ENCODE data around the gene MMP17. TPM values are rescaled to one million over a fixed set of nuclear protein-coding genes. Genes with fewer than 3 reads are reported as not detected.
"Not testable (repeated sequence)": the region's sequence is repeated elsewhere in the genome, so short reads cannot be mapped to it uniquely, and the experiment has no call there.

Gene MMP17
- total RNA-seq, 2 donors from 2014 or later, result 2.5 TPM; not detected in 1

DNA sequence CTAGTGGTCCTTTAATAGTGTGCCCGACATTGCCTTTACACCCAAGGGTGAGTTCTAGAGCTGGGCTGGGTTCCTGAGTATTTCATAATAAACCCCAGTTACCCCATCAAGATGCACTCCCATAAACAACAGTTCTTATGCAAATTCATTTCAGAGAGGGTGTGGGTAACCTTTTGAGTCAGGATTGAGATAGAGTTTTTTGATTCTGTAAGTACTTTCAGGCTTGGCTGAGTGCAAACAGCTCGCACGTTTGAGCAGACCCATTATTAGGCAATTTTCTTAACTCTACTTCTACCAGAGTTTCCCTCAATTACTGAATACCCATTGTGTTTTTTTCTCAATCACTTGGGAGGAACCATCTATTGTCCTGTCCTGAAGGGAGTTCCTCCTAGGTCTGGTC lies 50.2 kb downstream of the MMP17 start:
- H3K27me3 Mint-ChIP-seq, result peaks cover 32% of the 10 kb centered on the region
- H3K4me3 Mint-ChIP-seq; H3K36me3 Mint-ChIP-seq (ENCODE audit: low read depth); DNase-seq; ATAC-seq; H3K27ac Mint-ChIP-seq; H3K4me1 Mint-ChIP-seq; H3K9me3 ChIP-seq (ENCODE audit: control insufficient read depth, low read length, poor library complexity, severe bottlenecking): not testable (repeated sequence)

DNA sequence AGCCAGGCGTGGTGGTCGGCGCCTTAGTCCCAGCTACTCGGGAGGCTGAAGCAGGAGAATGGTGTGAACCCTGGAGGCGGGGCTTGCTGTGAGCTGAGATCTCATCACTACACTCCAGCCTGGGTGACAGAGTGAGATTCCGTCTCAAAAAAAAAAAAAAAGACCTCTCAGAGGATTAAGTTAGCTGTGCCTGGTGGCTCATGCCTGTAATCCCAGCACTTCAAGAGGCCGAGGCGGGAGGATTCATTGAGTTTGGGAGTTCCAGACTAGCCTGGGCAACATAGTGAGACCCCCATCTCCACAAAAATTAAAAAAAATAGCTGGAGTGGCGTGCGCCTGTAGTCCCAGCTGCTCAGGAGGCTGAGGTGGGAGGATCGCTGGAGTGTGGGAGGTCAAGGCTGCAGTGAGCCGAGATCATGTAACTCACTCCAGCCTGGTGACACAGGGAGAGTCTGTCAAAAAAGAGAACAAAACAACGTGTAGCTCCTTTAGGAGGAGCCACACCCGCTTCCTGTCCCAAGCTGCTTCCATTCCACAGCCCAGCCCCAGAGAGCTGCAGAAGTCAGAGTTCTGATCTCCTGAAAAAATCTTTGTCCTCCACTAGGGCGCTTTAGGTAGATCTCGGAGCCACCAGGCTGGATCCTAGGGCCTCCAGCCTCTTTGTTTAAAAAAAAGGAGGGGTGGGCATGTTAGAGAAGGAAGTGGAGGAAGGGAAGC lies 54.8 kb downstream of the MMP17 start:
- peaks cover 27% of the 10 kb centered on the region for H3K27me3 Mint-ChIP-seq
- no peaks in the 10 kb centered on the region for H3K4me1 Mint-ChIP-seq
- no peak overlapping the region for H3K27ac Mint-ChIP-seq
- DNase-seq, result no peak
- H3K9me3 ChIP-seq (ENCODE audit: control insufficient read depth, low read length, poor library complexity, severe bottlenecking), result no peaks in the 10 kb centered on the region
- H3K4me3 Mint-ChIP-seq, result no peak overlapping the region
- H3K36me3 Mint-ChIP-seq (ENCODE audit: low read depth), result no peaks in the 10 kb centered on the region
- ATAC-seq, result no peak

DNA sequence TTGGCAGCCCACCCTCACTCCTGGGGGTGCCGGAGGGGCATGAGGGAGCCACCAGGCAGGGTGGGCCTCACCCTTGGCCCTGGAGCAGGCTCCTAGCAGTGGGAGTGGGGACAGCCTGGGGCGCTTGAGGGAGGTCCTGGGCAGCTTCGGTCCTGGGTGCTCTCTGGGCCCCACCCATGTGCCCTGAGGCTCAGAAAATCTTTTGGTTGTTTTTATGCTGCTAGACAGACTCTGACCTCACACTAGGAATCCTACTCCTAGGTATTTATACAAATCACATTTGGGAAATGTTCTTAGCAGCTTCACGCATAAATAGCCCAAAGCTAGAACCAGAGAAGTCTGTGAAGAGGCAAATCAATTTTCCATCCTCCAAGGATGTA lies 55.3 kb downstream of the MMP17 start:
- H3K4me1 Mint-ChIP-seq, result no peaks in the 10 kb centered on the region
- no peaks in the 10 kb centered on the region for H3K36me3 Mint-ChIP-seq (ENCODE audit: low read depth)
- DNase-seq (no peak), ATAC-seq (no peak)
- H3K27ac Mint-ChIP-seq, result no peak overlapping the region
- H3K27me3 Mint-ChIP-seq, result peaks cover 26% of the 10 kb centered on the region
- H3K9me3 ChIP-seq (ENCODE audit: control insufficient read depth, low read length, poor library complexity, severe bottlenecking), result no peaks in the 10 kb centered on the region
- no peak overlapping the region for H3K4me3 Mint-ChIP-seq

DNA sequence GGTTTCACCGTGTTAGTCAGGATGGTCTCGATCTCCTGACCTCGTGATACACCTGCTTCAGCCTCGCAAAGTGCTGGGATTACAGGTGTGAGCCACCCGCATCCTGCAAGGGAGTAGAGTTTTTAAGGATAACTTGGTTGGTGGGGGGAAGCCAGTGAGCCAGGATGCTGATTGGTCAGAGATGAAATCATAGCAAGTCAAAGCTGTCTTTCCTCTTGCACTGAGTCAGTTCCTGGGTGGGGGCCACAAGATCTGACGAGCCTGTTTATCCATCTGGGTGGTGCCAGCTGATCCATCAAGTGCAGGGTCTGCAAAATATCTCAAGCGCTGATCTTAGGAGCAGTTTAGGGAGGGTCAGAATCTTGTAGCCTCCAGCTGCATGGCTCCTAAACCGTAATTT lies 56.9 kb downstream of the MMP17 start:
- not testable (repeated sequence) for H3K27ac Mint-ChIP-seq; H3K36me3 Mint-ChIP-seq (ENCODE audit: low read depth); ATAC-seq; DNase-seq; H3K4me1 Mint-ChIP-seq; H3K4me3 Mint-ChIP-seq; H3K9me3 ChIP-seq (ENCODE audit: control insufficient read depth, low read length, poor library complexity, severe bottlenecking)
- H3K27me3 Mint-ChIP-seq, result peaks cover 20% of the 10 kb centered on the region

DNA sequence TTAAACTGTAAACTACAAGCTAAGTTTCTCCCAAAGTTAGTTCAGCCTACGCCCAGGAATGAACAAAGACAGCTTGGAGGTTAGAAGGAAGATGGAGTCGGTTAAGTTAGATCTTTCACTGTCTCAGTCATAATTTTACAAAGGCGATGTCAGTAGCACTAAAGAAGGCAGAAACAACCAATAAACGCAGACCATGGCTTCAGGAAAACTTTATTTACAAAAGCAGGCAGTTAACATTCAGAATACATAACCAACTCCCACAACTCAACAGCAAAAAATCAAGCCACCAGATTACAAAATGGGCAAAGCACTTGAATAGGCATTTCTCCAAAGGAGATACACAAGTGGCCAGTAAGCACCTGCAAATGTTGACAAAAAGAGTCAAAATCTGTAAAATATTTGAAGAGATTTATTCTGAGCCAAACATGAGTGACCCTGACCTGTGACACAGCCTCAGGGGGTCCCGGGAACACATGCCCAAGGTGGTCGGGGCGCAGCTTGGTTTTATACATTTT lies 57.4 kb downstream of the MMP17 start:
- Mint-ChIP-seq H3K36me3 (ENCODE audit: low read depth) (no peaks in the 10 kb centered on the region), H3K27me3 (peaks cover 15% of the 10 kb centered on the region), H3K4me3 (no peak overlapping the region), H3K4me1 (peaks cover 6% of the 10 kb centered on the region), H3K27ac (no peak overlapping the region)
- no peak for DNase-seq
- H3K9me3 ChIP-seq (ENCODE audit: control insufficient read depth, low read length, poor library complexity, severe bottlenecking), result no peaks in the 10 kb centered on the region
- ATAC-seq, result no peak

DNA sequence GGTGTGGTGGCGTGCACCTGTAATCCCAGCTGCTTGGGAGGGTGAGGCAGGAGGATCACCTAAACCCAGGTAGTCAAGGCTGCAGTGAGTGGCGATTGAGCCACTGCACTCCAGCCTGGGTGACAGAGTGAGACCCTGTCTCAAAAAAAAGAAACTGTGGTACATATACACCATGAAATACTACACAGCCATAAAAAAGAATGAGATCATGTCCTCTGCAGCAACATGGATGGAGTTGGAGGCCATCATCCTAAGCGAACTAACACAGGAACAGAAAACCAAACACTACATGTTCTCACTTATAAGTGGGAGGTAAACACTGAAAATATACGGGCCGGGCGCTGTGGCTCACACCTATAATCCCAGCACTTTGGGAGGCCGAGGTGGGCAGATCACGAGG lies 63.5 kb downstream of the MMP17 start:
- H3K27ac Mint-ChIP-seq; H3K36me3 Mint-ChIP-seq (ENCODE audit: low read depth); H3K27me3 Mint-ChIP-seq; DNase-seq; H3K4me3 Mint-ChIP-seq; ATAC-seq; H3K9me3 ChIP-seq (ENCODE audit: control insufficient read depth, low read length, poor library complexity, severe bottlenecking): not testable (repeated sequence)
- peaks cover 14% of the 10 kb centered on the region for H3K4me1 Mint-ChIP-seq

DNA sequence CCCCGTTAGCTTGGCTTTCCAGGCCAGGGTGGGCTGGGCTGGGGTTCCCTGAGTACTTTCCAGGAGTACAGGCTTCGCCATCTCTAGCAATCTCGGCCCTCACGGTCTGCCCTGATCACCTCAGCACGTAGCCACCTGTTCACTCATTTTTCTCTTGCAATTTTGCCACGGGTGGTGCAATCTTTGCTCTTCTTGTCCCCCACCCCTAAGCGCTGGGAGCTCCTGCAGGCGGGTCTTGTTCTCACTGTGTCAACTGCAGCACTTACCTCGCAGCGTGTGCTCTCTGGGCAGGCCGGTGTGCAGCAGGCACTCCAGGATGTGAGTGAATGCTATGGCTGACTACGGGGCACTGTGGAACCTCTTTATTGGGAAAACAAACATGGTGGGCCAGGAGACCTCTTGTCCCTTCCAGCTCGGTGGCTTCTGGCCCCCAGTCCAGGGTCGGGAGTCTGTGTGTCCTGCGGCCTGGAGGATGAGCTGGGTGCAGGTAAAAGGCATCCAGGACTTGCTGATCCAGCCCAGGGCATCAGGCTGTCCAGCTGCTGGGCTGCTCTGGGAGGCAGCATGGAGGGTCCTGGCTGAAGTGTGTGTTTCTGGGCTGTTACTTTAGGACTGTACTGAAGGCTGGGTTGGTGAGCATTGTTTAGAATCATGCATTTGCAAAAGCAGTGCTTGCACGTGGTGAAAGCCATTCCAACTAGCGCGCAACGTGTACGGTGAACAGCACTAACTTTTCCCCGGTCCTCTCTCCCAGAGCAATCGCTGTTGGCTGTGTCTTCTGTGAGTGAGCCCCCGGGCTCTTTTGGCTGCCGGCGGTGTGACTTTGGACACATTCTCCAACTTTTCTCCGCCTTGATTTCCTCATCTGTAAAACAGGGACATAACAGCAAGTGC lies 64.8 kb downstream of the MMP17 start:
- ATAC-seq (no peak), DNase-seq (no peak)
- H3K9me3 ChIP-seq (ENCODE audit: control insufficient read depth, low read length, poor library complexity, severe bottlenecking), result no peaks in the 10 kb centered on the region
- Mint-ChIP-seq H3K4me1 (peaks cover 19% of the 10 kb centered on the region), H3K4me3 (no peak overlapping the region), H3K27me3 (no peaks in the 10 kb centered on the region), H3K27ac (no peak overlapping the region), H3K36me3 (ENCODE audit: low read depth) (no peaks in the 10 kb centered on the region)

DNA sequence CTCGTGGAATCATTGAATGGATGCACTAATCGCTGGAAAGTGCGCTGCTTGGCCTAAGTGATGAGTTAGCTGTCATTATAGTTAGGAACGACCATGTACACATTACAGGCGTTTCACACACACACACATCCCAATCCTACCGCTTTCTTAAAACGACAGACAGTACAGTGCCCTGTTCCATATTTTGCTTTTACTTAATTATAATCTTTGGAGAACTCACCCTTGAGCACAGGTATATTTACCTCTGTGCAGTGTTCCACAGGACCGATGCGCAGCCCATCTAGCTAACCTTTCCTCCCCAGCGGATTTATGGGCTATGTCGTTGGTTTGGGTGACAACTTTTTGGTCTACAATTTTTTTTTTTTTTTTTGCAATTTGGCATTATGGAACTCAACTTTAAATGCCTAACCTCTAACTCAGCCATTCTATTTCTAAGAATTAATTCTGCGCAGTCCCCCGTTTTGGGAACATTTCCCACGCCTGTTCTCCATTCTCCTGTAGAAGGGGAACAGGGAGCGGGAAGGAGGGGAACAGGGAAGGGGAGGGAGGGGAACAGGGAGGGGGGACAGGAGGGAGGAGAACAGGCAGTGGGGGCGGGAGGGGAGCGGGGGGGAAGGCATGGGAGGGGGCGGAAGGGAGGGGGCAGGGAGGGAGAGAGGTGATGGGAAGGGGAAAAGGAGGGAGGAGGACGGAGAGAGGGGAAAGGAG lies 65.6 kb downstream of the MMP17 start:
- no peak for DNase-seq
- no peaks in the 10 kb centered on the region for H3K27me3 Mint-ChIP-seq

DNA sequence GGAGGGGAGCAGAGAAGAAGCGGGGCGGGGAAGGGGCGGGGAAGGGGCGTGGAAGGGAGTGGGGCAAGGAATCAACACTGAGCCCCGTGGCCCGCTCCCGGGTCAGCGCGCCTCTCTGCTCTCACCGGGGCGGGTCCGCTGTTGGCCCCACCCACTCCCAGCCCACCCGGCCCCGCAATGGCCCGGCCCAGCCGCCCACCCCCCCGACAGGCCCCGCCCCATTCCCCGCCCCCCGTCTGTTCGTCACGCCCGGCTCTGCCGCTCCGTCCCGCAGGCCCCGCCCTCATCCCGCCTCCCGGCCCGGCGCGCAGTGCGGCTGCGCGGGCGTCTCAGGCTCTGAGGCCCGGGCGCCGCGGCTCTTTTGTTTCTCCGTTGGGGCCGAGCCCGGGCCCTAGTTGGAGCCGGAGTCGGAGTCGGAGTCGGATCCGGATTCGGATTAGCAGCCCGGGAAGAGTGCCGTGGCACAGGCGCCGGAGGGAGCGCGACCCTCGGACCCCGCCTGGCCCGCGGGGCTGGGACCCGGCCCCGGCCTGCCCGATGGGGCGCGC lies 66.2 kb downstream of the MMP17 start, which contains the start of gene ULK1:
Gene ULK1, plus strand, starts transcription at position 310 of the 548 bp plus-strand sequence. CDS start 380 bp downstream, outside the sequence.
- Mint-ChIP-seq H3K27ac (peak within 1 kb of the TSS; percentile 89), H3K4me3 (peak within 1 kb of the TSS; percentile 93), H3K36me3 (ENCODE audit: low read depth) (no peaks in the 10 kb centered on the region), H3K4me1 (peaks cover 18% of the 10 kb centered on the region), H3K27me3 (no peaks in the 10 kb centered on the region)
- H3K9me3 ChIP-seq (ENCODE audit: control insufficient read depth, low read length, poor library complexity, severe bottlenecking), result no peaks in the 10 kb centered on the region
- ATAC-seq (peak; percentile 83), DNase-seq (peak; percentile 91 to 94 (median 93))

More for the DNA sequence above, 65.6 kb downstream of the MMP17 start:
- no peaks in the 10 kb centered on the region for H3K9me3 ChIP-seq (ENCODE audit: control insufficient read depth, low read length, poor library complexity, severe bottlenecking)
- no peak for ATAC-seq
- H3K36me3 Mint-ChIP-seq (ENCODE audit: low read depth), result no peaks in the 10 kb centered on the region
- H3K4me1 Mint-ChIP-seq, result peaks cover 21% of the 10 kb centered on the region
- H3K4me3 Mint-ChIP-seq, result peak overlapping the region; percentile 31
- H3K27ac Mint-ChIP-seq, result no peak overlapping the region

DNA sequence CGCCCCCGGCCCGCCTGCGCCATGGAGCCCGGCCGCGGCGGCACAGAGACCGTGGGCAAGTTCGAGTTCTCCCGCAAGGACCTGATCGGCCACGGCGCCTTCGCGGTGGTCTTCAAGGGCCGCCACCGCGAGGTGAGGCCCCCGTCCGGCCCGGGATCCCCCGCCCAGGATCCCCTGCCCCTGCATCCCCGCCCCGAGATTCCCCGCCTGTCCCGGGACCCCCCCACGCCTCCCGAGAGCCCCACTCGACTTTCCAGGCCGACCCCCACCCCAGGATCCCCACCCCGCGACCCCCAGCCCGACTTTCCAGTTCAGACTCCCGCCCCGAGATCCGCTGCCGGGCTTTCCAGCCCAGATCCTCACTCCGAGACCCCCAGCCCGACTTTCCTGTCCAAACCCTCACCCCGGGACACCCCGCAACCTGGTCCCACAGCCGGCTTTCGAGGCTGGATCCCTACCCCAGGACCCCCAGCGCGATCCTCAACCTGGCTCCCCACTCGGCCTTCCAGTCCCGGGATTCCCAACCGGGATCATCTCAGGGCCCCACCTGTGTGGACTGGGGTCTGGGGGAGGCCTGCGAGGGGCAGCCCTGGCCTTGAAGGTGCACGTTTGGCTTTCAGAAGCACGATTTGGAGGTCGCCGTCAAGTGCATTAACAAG lies 66.9 kb downstream of the MMP17 start:
- peak overlapping the region; percentile 89 for H3K27ac Mint-ChIP-seq
- DNase-seq, result no peak
- no peaks in the 10 kb centered on the region for H3K27me3 Mint-ChIP-seq

DNA sequence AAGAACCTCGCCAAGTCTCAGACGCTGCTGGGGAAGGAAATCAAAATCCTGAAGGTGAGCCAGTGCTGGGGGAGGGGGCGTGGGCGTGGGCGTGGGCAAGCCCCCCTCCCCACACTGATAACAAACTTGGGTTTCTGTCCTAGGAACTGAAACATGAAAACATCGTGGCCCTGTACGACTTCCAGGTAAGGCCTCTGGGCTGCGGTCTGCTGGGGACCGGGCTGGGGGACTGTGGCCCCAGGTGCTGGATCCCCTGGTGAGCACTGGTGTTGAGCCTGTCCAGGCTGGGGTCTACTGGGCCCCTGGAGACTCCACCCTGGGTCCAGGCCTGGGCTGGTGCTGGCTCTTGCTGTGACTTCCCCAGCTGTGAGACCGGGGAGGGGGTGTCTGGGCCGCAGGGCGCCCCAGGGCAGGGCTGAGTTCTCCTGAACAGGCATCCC lies 67.5 kb downstream of the MMP17 start:
- DNase-seq, result no peak
- Mint-ChIP-seq H3K36me3 (ENCODE audit: low read depth) (no peaks in the 10 kb centered on the region), H3K4me1 (peaks cover 19% of the 10 kb centered on the region), H3K27me3 (no peaks in the 10 kb centered on the region), H3K27ac (peak overlapping the region; percentile 89), H3K4me3 (peak overlapping the region; percentile 93)
- no peaks in the 10 kb centered on the region for H3K9me3 ChIP-seq (ENCODE audit: control insufficient read depth, low read length, poor library complexity, severe bottlenecking)
- ATAC-seq, result no peak

More for the DNA sequence above, 66.9 kb downstream of the MMP17 start:
- Mint-ChIP-seq H3K4me1 (peaks cover 16% of the 10 kb centered on the region), H3K4me3 (peak overlapping the region; percentile 93), H3K36me3 (ENCODE audit: low read depth) (no peaks in the 10 kb centered on the region)
- ATAC-seq, result no peak
- no peaks in the 10 kb centered on the region for H3K9me3 ChIP-seq (ENCODE audit: control insufficient read depth, low read length, poor library complexity, severe bottlenecking)

DNA sequence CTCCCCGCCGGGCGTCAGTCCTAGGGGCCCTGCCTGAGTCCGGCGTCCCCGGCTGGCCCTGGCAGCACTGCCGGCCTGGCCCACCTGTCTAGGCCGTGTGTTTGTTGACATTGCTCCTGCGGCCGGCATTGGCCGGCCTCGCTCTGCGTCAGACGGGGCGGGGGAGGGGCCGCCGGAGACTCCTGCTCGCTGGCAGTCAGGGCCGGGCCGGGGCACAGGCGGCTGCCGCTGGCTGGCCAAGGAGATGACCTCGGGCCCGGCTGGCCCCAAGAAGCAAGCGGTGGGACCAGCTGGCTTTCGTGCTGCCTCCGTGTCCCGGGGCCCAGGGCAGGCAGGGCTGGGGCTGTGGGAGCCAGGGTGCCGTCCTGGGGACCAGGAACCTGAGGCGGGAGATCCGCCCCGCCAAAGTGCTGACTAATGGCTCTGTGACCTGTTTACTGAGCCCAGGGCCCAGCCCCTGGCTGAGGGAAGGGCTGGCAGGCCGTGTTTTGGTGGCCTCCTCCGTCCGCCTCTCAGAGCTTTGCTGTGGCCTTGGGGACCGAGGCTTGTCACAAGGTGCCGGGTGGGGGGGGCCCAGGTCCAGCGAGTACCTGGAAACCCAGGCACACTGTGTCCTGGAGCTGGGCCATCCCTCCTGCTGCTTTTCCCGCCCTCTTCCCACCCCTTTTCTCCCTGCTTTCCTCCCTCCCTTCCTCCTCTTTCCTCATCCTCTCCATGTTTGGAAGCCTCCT lies 68.1 kb downstream of the MMP17 start:
- Mint-ChIP-seq H3K27me3 (no peaks in the 10 kb centered on the region), H3K4me1 (peaks cover 19% of the 10 kb centered on the region), H3K27ac (peak overlapping the region; percentile 89), H3K4me3 (peak overlapping the region; percentile 93), H3K36me3 (ENCODE audit: low read depth) (no peaks in the 10 kb centered on the region)
- DNase-seq, result peak; percentile 33 to 56 (median 50)
- peak; percentile 65 for ATAC-seq
- no peaks in the 10 kb centered on the region for H3K9me3 ChIP-seq (ENCODE audit: control insufficient read depth, low read length, poor library complexity, severe bottlenecking)

Measured in T-helper 17 cell (primary cell).